Mucosa of stomach (tissue), 1 donor: ENCODE results near the gene KLHL29.

ENCODE experiments used
- H3K27me3 ChIP-seq: one replicate; pipeline ENCODE4 v1.7.0; 2013; ENCODE audit warnings: mild to moderate bottlenecking, low read length; ENCODE audit not compliant: control insufficient read depth, insufficient read depth
- H3K36me3 ChIP-seq: one replicate; pipeline ENCODE4 v1.7.0; 2013; ENCODE audit warnings: low read length; ENCODE audit not compliant: control insufficient read depth, insufficient read depth
- H3K4me1 ChIP-seq: one replicate; pipeline ENCODE4 v1.7.0; 2013; ENCODE audit warnings: mild to moderate bottlenecking, low read length; ENCODE audit not compliant: control insufficient read depth, insufficient read depth
- H3K4me3 ChIP-seq: one replicate; pipeline ENCODE4 v1.7.0; 2013; ENCODE audit warnings: low read length
- H3K9ac ChIP-seq: one replicate; pipeline ENCODE4 v1.7.0; 2013; ENCODE audit warnings: mild to moderate bottlenecking, low read length, moderate library complexity
- H3K9me3 ChIP-seq: one replicate; pipeline ENCODE4 v1.7.0; 2013; ENCODE audit warnings: mild to moderate bottlenecking, low read length, moderate library complexity; ENCODE audit not compliant: control insufficient read depth
- donor health status: Pancreatic carcinoma.

Gene KLHL29

DNA sequence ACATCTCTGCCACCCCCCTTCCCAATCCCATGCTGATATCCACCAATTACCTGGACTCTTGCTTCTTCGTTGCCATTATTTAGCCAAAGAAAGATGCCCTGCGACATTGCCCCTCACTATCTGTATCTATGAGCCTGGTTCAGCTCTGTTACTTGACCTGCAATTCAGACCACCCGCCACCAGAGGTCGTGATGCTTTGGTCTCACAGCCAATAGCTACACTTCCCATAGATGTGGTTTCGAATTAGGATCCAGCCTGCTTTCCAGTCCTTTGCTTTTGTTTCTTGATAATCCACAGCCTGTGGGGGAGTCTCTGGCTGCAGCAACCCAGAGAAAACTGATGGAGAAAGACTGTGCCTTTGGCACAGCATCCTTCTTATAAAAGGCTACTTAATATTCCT lies 239.4 kb downstream of the KLHL29 start:
- H3K9me3 ChIP-seq = no peaks in the 10 kb centered on the region
- H3K4me1 ChIP-seq = no peaks in the 10 kb centered on the region
- H3K9ac ChIP-seq = no peak overlapping the region
- no peaks in the 10 kb centered on the region for H3K36me3 ChIP-seq
- H3K4me3 ChIP-seq = no peak overlapping the region
- H3K27me3 ChIP-seq = no peaks in the 10 kb centered on the region

DNA sequence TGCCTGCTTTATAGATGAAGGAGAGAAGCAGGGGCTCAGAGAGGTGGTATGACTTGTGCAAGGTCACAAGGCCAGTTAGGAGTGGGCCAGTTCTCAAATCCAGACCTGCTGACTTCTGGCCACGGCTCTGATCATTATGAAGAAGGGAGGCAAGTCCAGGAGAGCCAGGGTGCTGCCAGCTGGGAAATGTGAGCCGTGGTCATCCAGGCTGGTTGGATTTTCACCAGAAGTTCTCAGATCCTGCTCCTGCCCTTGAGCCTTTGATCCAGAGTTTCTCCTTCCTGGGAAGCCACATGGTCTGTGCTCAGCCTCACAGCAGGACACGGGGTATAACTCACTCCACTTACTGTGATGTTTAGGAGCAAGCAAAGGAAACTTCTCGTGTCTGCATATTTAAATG lies 239.9 kb downstream of the KLHL29 start:
- no peak overlapping the region for H3K9ac ChIP-seq
- H3K4me3 ChIP-seq = no peak overlapping the region
- H3K4me1 ChIP-seq = no peaks in the 10 kb centered on the region

DNA sequence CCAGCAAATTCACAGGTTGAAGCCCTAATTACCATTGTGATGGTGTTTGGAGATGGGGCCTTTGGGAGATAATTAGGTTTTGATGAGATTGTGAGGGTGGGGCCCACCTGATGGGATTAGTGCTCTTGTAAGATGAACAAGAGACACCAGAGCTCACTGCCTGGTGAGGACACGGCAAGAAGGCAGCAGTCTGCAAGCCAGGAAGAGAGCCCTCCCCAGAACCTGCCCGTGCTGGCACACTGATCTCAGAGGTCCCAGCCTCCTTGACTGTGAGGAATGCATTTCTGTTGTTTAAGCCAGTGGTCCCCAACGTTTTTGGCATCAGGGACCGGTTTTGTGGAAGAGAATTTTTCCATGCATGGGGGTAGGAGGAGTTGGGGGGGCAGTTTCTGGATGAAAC lies 240.7 kb downstream of the KLHL29 start:
- Histone ChIP-seq H3K27me3 (no peaks in the 10 kb centered on the region), H3K9ac (no peak overlapping the region), H3K4me1 (no peaks in the 10 kb centered on the region), H3K9me3 (no peaks in the 10 kb centered on the region), H3K4me3 (no peak overlapping the region), H3K36me3 (no peaks in the 10 kb centered on the region)

More for the DNA sequence above, 239.9 kb downstream of the KLHL29 start:
- Histone ChIP-seq H3K27me3 (no peaks in the 10 kb centered on the region), H3K9me3 (no peaks in the 10 kb centered on the region), H3K36me3 (no peaks in the 10 kb centered on the region)

DNA sequence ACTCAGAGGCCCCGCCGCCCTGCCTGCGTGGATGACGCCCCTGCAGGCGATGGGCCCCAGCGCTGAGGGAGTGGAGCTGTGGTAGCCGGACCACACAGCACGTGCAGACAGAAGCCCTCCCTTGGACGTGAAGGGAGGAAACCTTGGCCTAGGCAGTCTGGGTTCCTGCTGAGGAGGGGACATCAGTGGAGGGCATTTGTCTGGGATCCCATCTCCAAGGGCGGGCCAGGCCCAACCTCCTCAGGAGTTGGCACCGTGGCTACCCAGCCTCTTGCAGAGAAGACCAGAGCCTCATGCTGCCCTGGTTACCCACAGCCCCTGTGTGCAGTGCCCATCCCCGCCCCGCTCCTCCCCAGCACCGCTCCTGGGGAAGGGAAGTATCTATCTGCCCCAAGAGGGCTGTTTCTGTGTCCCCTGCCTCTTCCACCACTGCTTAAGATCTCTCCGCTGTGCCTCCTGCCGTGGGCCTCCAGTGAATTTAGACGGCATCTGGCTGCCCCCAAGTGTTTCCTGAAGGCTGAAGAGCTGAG lies 241.8 kb downstream of the KLHL29 start:
- no peaks in the 10 kb centered on the region for H3K4me1 ChIP-seq
- H3K27me3 ChIP-seq = no peaks in the 10 kb centered on the region
- H3K9ac ChIP-seq = no peak overlapping the region
- H3K36me3 ChIP-seq = no peaks in the 10 kb centered on the region
- no peak overlapping the region for H3K4me3 ChIP-seq
- H3K9me3 ChIP-seq = no peaks in the 10 kb centered on the region

DNA sequence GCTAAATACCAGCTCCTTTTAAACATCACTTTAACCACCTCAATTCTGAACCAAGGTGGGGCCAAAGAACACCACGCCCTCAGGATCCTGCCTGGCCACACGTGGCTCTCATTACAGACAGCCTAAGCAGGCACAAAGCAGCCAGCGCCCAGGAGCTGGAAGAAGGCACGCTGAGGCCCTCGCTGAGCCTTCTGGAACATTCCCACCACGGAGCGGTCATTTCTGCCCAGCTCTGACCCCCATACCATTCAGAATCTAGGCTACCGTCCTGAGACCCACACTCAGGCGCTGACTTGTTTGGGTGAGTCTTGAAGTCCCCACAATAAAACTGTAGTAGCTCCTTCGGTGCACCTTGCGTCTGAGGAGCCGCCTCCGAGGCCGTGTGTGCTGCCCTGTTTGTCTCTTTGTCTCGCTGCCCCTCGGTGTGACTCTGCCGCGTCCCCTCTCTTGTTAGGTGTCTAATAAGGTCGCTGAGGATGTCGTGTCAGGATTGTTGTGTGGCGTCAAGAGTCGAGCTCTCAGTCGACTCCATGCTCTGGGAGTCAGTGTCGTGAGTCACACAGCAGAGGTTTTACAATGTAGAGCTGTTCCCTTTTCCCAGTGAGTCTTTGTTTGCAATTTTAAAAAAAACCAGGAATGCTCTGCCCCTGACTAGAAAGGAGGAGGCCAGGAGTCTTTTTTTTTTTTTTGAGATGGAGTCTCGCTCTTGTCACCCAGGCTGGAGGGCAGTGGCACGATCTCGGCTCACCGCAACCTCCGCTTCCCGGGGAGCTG lies 242.4 kb downstream of the KLHL29 start:
- Histone ChIP-seq H3K36me3 (no peaks in the 10 kb centered on the region), H3K4me1 (no peaks in the 10 kb centered on the region), H3K27me3 (no peaks in the 10 kb centered on the region), H3K4me3 (no peak overlapping the region), H3K9ac (no peak overlapping the region), H3K9me3 (no peaks in the 10 kb centered on the region)

DNA sequence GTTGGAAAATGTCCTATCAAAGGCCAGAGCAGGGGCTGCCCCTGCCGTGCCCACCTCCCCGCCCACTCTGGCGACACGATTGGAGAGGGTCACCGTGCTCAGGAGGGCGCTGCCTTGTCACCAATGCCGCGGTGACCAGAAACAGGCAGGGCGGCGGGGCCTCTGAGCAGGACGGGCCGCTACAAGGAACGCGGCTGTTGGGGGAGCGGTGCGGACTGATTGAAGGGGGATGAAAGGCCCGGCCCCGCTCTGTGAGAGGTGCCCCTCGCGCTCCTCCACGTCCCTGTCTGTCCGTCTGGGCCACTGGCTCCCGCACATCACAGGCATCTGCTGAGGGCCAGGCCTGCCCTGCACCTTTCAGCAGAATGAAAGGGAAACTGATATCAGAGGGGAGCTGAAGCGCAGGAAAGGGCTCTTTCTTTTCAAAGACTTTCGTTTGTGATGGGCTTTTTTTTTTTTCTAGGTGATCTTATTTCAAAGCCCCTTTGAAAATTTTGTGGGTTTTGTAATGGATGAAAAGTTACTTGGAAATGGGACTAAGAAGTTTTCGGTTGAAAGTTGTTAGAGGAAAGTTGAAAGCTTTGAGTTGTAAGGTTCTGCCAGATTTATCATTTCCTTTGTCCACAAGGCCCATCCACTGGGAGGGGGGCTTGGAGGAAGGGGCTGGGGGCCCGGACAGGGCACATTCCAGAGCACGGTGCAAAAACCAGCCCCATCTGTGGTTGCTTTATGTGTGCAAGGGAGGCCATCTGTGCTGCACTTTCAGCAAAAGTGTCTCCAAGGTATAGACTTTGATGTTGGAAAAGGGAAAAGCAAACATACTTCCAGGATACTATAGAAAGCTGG lies 244.2 kb downstream of the KLHL29 start:
- Histone ChIP-seq H3K9ac (no peak overlapping the region), H3K36me3 (no peaks in the 10 kb centered on the region), H3K4me1 (no peaks in the 10 kb centered on the region), H3K27me3 (no peaks in the 10 kb centered on the region), H3K4me3 (no peak overlapping the region), H3K9me3 (no peaks in the 10 kb centered on the region)

DNA sequence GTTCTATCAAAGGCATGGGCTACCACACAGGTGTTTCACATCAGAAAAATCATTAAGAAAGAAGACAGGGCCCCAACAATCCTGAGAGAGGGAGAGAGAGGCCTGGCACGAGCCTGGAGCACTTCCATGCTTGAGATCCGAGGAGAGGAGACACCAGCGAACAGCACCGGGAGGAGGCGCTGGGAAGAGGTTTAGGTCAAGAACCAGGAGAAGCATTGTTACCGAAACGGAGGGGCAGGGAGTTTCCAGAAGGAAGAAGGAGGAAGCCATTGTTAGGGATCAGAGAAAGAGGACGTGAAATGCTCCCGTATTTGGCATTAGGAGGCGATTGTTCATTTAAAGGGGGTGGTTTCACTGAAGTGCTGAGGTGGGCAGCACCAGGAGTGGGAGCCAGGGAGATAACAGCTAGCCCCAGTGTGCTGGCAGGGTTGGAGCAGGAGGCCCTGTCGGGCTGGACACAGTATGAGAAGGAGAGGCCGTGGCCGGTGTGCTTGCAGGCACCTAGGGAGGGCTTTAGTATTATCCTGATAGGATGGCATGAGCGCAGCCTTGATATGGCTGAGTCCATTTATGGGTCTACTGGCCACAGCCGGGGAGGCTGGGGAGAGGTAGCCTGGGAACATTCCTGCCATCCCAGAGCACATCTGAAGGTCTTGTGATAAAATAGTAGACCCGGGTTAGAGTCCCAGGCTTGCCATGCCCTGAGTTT lies 244.9 kb downstream of the KLHL29 start:
- Histone ChIP-seq H3K9ac (no peak overlapping the region), H3K4me3 (no peak overlapping the region), H3K36me3 (no peaks in the 10 kb centered on the region), H3K27me3 (no peaks in the 10 kb centered on the region), H3K4me1 (no peaks in the 10 kb centered on the region), H3K9me3 (no peaks in the 10 kb centered on the region)

DNA sequence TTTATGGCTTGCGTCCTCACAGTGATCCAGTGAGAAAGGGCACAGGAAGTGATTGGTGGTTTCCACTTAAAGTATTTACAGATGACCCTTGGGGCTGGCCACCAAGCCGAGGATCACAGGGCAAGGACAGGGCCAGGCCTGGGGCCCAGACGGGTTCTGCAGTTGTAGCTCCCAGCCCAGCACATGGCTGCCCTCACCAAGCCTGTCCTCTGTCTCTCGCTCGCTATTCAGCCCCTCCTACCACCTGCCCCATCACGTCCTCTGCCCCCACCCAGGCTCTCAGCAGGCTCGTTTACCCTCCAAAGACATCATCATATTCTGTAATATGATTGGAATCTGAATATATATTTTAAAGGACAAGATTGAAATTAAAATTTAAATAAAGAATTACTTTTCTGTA lies 246.0 kb downstream of the KLHL29 start:
- Histone ChIP-seq H3K4me1 (no peaks in the 10 kb centered on the region), H3K9ac (no peak overlapping the region), H3K36me3 (no peaks in the 10 kb centered on the region), H3K9me3 (no peaks in the 10 kb centered on the region), H3K27me3 (no peaks in the 10 kb centered on the region), H3K4me3 (no peak overlapping the region)

DNA sequence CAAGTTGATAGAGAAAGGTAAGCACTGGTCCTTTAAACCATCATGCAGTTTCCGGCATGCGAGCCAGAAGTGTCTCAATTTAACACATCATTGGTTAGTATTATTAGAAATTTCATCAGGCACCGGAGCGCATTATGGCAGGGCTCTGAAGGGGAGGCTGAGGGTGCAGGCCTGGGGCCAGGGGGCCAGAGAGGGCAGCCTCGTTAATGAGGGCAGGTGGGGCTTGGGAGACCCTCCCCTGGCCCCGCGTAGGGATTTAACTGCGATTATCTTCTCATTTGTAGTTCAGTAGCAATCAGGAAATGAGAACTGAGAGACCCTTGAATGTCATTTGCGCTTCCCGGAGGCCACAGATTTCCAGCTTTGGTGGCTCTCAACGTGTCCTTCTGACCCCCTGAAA lies 246.4 kb downstream of the KLHL29 start:
- no peaks in the 10 kb centered on the region for H3K27me3 ChIP-seq
- no peaks in the 10 kb centered on the region for H3K4me1 ChIP-seq
- no peak overlapping the region for H3K9ac ChIP-seq
- no peaks in the 10 kb centered on the region for H3K36me3 ChIP-seq
- no peak overlapping the region for H3K4me3 ChIP-seq
- H3K9me3 ChIP-seq = no peaks in the 10 kb centered on the region

DNA sequence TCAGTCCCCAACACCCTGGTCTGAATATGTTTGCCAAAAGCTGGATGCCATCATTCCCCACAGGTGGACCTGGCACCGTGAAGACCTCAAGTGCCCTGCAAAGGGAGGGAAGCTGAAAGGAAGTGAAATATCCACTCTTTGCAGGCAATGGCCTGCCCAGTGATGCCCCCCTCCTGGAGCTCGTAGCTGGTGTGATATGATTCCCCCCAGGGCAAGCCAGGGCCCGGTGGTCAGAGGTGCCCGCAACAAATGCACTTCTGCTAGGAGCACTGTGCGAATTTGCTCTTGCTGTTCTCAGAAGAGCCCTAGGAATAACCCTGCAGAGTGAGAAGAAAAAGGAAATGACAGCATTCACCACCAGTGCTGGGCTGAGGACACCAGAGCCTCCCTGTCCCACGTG lies 247.4 kb downstream of the KLHL29 start:
- no peaks in the 10 kb centered on the region for H3K4me1 ChIP-seq
- H3K27me3 ChIP-seq = no peaks in the 10 kb centered on the region
- H3K9me3 ChIP-seq = no peaks in the 10 kb centered on the region
- H3K4me3 ChIP-seq = no peak overlapping the region
- H3K36me3 ChIP-seq = no peaks in the 10 kb centered on the region
- no peak overlapping the region for H3K9ac ChIP-seq

DNA sequence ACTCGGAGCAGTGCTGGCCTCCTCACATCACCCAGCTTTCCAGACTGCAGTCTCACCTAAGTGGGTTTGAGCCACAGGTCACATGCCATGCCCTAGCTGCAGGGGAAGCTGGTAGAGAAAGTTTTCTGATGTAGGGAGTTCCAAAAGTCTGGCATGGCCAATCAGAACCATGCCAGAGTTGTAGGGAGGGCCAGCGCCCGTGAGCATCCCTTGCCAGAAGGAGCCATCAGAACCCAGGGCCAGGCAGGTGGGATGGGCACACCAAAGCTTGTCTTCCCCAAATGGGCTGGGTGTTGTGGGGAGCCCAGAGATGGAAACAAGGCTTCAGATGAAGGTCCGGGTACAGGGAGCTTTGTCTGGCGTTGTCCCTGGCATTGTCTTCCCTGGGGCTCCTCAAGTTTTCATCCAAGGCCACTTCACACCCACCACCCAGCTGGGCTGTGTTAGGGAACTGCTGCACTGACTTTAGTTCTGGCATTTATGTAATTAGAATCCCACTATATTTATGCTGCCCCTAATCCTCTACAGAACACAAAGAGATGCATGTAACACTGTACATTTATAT lies 247.9 kb downstream of the KLHL29 start:
- no peak overlapping the region for H3K4me3 ChIP-seq
- H3K9me3 ChIP-seq = no peaks in the 10 kb centered on the region
- no peaks in the 10 kb centered on the region for H3K27me3 ChIP-seq
- no peaks in the 10 kb centered on the region for H3K36me3 ChIP-seq
- no peaks in the 10 kb centered on the region for H3K4me1 ChIP-seq
- H3K9ac ChIP-seq = no peak overlapping the region
